ENCODE measurements around the gene CFAP90. TPM values are rescaled to one million over a fixed set of nuclear protein-coding genes. Genes with fewer than 3 reads are reported as not detected.

The CFAP90 gene
- total RNA-seq, 1 experiment from 2014 or later: not detected

DNA sequence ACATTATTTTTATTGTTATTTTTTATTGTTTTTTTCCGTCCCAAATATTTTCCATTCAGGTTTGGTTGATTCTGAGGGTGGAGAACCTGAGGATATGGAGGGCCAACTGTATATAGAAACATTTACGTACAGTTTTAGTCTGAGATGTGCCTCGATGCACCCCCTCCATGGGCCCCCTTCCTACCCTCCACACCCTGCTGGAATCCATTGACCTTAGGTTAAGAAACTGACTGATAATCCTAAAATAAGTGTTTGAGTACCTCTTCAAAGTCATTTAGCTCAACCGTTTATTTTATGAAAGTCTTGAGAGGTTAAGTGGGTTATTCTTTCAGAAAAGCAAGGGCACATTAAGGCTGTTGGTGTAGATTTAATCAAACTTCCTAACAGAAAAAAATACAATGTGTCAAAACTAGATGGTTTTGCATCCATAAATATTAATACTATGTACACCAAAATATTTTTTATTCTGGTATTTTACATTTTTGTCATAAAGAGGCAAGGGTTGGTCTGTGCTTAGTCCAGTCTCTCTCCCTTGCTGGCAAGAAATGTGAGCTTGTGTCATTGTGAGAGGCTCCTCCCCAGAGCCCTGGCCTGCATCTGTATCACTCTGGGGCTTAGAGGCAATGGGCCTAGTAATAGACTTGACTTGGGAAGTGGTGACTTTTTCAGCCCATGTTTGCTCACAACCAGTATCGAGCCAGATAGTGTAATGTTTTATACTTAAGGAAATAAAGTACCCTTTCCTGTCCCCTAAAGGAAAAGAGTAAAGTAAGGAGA, 33.7 kb upstream of the CFAP90 start:
- intact Hi-C loops (cut with micrococcal nuclease): no loop called here
- no peaks in the 10 kb centered on the region for H3K9me3 ChIP-seq (ENCODE audit: control insufficient read depth in 1 of 2, insufficient read depth in 1 of 2, low read depth in 1 of 2, low read length in 2 of 2)
- no peaks in the 10 kb centered on the region for H3K4me1 ChIP-seq (ENCODE audit: control insufficient read depth in 1 of 2, insufficient read depth in 2 of 2, low read length in 2 of 2)
- H3K4me2 ChIP-seq (ENCODE audit: low read length): no peak overlapping the region
- POLR2A ChIA-PET: no interaction called here
- H3K4me3 ChIP-seq (replicated peaks in 1 of 2; ENCODE audit: low read depth in 1 of 2, low read length in 2 of 2): no peak overlapping the region
- H3K27me3 ChIP-seq (ENCODE audit: insufficient read depth, low read length): no peaks in the 10 kb centered on the region
- H3K79me2 ChIP-seq (ENCODE audit: insufficient read depth, low read length): peaks cover 41% of the 10 kb centered on the region
- peaks cover 8% of the 10 kb centered on the region; the same call in 1 of the 2 replicates for H4K20me1 ChIP-seq (ENCODE audit: insufficient read depth)
- no TSS peak for BruUV-seq (replicated peaks)
- no peaks in the 10 kb centered on the region for H3K9me2 ChIP-seq (ENCODE audit: insufficient read depth)
- CTCF ChIA-PET: no interaction called here
- H3K36me3 ChIP-seq (ENCODE audit: control insufficient read depth in 1 of 2, insufficient read depth in 2 of 2, low read length in 2 of 2): peaks cover 45 to 49% of the 10 kb centered on the region in 2 experiments; a peak in 3 of 4 replicates
- DNase-seq (ENCODE audit: low read depth, low spot score): no peak
- no peak overlapping the region for H3K27ac ChIP-seq (ENCODE audit: low read depth, low read length)
- no peak overlapping the region for H3K9ac ChIP-seq (ENCODE audit: low read length)
- ATAC-seq: no peak
- RAD21 ChIA-PET (ENCODE audit: low non-redundant PET in 1 of 2, low total read pairs in 2 of 2, uncharacterized antibody in 2 of 2, unreplicated experiment in 2 of 2): no interaction called here
- TF ChIP-seq, protein P1, sequence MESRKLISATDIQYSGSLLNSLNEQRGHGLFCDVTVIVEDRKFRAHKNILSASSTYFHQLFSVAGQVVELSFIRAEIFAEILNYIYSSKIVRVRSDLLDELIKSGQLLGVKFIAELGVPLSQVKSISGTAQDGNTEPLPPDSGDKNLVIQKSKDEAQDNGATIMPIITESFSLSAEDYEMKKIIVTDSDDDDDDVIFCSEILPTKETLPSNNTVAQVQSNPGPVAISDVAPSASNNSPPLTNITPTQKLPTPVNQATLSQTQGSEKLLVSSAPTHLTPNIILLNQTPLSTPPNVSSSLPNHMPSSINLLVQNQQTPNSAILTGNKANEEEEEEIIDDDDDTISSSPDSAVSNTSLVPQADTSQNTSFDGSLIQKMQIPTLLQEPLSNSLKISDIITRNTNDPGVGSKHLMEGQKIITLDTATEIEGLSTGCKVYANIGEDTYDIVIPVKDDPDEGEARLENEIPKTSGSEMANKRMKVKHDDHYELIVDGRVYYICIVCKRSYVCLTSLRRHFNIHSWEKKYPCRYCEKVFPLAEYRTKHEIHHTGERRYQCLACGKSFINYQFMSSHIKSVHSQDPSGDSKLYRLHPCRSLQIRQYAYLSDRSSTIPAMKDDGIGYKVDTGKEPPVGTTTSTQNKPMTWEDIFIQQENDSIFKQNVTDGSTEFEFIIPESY (IDR thresholded peaks at IDR 0.05; ENCODE audit: extremely low read depth, insufficient replicate concordance, low read length): no peak
- TF ChIP-seq SP1 (IDR thresholded peaks at IDR 0.05; ENCODE audit: low read depth) (no peak), CBX3 (IDR thresholded peaks at IDR 0.05; ENCODE audit: low read depth) (no peak), EZH2phosphoT487 (IDR thresholded peaks at IDR 0.05; ENCODE audit: borderline replicate concordance) (no peak), POLR2A (IDR thresholded peaks at IDR 0.05; ENCODE audit: borderline replicate concordance, extremely low read depth, insufficient read depth, insufficient read length) (no peak), EZH2 (IDR thresholded peaks at IDR 0.05) (no peak), SIN3A (IDR thresholded peaks at IDR 0.05; ENCODE audit: low read depth) (no peak), JUND (IDR thresholded peaks at IDR 0.05) (no peak), POLR2AphosphoS5 (IDR thresholded peaks at IDR 0.05; ENCODE audit: low read depth, low read length) (no peak), CEBPB (IDR thresholded peaks at IDR 0.05; ENCODE audit: low read depth) (no peak), EGR1 (IDR thresholded peaks at IDR 0.05; ENCODE audit: low read depth) (no peak), ZFX (IDR thresholded peaks at IDR 0.05) (no peak), TCF7L2 (IDR thresholded peaks at IDR 0.05; ENCODE audit: borderline replicate concordance, extremely low read depth, insufficient read depth, insufficient read length) (no peak), ELF1 (IDR thresholded peaks at IDR 0.05; ENCODE audit: borderline replicate concordance, low read depth) (no peak), YY1 (IDR thresholded peaks at IDR 0.05; ENCODE audit: extremely low read depth, insufficient replicate concordance, low read depth, low read length) (no peak), FOSL1 (IDR thresholded peaks at IDR 0.05; ENCODE audit: low read depth) (no peak)
- TF ChIP-seq, protein P2, sequence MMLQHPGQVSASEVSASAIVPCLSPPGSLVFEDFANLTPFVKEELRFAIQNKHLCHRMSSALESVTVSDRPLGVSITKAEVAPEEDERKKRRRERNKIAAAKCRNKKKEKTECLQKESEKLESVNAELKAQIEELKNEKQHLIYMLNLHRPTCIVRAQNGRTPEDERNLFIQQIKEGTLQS (IDR thresholded peaks at IDR 0.05): no peak
- TF ChIP-seq, protein P3, sequence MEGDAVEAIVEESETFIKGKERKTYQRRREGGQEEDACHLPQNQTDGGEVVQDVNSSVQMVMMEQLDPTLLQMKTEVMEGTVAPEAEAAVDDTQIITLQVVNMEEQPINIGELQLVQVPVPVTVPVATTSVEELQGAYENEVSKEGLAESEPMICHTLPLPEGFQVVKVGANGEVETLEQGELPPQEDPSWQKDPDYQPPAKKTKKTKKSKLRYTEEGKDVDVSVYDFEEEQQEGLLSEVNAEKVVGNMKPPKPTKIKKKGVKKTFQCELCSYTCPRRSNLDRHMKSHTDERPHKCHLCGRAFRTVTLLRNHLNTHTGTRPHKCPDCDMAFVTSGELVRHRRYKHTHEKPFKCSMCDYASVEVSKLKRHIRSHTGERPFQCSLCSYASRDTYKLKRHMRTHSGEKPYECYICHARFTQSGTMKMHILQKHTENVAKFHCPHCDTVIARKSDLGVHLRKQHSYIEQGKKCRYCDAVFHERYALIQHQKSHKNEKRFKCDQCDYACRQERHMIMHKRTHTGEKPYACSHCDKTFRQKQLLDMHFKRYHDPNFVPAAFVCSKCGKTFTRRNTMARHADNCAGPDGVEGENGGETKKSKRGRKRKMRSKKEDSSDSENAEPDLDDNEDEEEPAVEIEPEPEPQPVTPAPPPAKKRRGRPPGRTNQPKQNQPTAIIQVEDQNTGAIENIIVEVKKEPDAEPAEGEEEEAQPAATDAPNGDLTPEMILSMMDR (IDR thresholded peaks at IDR 0.05 in 2 of 3, conservative IDR thresholded peaks at IDR 0.05 in 1 of 3; ENCODE audit: borderline replicate concordance in 1 of 3, insufficient read depth in 1 of 3, low read depth in 2 of 3, low read length in 2 of 3): no peak
- TF ChIP-seq, protein P4, sequence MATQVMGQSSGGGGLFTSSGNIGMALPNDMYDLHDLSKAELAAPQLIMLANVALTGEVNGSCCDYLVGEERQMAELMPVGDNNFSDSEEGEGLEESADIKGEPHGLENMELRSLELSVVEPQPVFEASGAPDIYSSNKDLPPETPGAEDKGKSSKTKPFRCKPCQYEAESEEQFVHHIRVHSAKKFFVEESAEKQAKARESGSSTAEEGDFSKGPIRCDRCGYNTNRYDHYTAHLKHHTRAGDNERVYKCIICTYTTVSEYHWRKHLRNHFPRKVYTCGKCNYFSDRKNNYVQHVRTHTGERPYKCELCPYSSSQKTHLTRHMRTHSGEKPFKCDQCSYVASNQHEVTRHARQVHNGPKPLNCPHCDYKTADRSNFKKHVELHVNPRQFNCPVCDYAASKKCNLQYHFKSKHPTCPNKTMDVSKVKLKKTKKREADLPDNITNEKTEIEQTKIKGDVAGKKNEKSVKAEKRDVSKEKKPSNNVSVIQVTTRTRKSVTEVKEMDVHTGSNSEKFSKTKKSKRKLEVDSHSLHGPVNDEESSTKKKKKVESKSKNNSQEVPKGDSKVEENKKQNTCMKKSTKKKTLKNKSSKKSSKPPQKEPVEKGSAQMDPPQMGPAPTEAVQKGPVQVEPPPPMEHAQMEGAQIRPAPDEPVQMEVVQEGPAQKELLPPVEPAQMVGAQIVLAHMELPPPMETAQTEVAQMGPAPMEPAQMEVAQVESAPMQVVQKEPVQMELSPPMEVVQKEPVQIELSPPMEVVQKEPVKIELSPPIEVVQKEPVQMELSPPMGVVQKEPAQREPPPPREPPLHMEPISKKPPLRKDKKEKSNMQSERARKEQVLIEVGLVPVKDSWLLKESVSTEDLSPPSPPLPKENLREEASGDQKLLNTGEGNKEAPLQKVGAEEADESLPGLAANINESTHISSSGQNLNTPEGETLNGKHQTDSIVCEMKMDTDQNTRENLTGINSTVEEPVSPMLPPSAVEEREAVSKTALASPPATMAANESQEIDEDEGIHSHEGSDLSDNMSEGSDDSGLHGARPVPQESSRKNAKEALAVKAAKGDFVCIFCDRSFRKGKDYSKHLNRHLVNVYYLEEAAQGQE (IDR thresholded peaks at IDR 0.05; ENCODE audit: low read depth): no peak
- TF ChIP-seq, protein P5, sequence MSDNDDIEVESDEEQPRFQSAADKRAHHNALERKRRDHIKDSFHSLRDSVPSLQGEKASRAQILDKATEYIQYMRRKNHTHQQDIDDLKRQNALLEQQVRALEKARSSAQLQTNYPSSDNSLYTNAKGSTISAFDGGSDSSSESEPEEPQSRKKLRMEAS (IDR thresholded peaks at IDR 0.05): no peak
- H2AFZ ChIP-seq (ENCODE audit: low read depth, low read length, poor library complexity, severe bottlenecking): no peak overlapping the region
